GM12878 (cell line): ENCODE results near the gene TIRAP.

Source experiments
- CTCF ChIP-seq, 3 experiments: IDR thresholded peaks in 2 of 3; conservative IDR thresholded peaks in 1 of 3; 2 replicates each; pipeline ENCODE4 v1.5.1; 2011; ENCODE audit warnings: low read depth in 3 of 3, low read length in 3 of 3, mild to moderate bottlenecking in 3 of 3, control low read depth in 2 of 3, moderate library complexity in 2 of 3, inconsistent platforms in 1 of 3, mixed read lengths in 1 of 3; ENCODE audit not compliant: control insufficient read depth in 2 of 3, insufficient read depth in 1 of 3; ENCODE audit errors: extremely low read depth in 1 of 3
- CUX1 ChIP-seq: IDR thresholded peaks from 2 replicates; pipeline ENCODE4 v1.6.1; 2012; ENCODE audit warnings: improper control_type of control experiment, low read depth, low read length; ENCODE audit not compliant: insufficient replicate concordance
- EGR1 ChIP-seq, 2 experiments: IDR thresholded peaks; 1 replicate in 1 of 2; 2 replicates in 1 of 2; pipeline ENCODE4 v1.6.1; 2011 to 2012; ENCODE audit warnings: low read depth in 2 of 2, low read length in 2 of 2, borderline replicate concordance in 1 of 2, mild to moderate bottlenecking in 1 of 2, moderate library complexity in 1 of 2
- EZH2 ChIP-seq: IDR thresholded peaks from 2 replicates; pipeline ENCODE4 v1.6.1; 2012; ENCODE audit warnings: low read depth, mild to moderate bottlenecking, control low read depth, inconsistent platforms, low read length, borderline replicate concordance; ENCODE audit not compliant: control insufficient read depth
- HDAC2 ChIP-seq: fragments of 200-600 bp; sonication (generic); IDR thresholded peaks from 2 replicates; pipeline ENCODE4 v1.6.1; 2017
- NFIC ChIP-seq: IDR thresholded peaks from 2 replicates; pipeline ENCODE4 v1.6.1; 2012; ENCODE audit warnings: low read depth, mild to moderate bottlenecking, inconsistent platforms, low read length, moderate library complexity
- POLR2A ChIP-seq: IDR thresholded peaks from 2 replicates; pipeline ENCODE4 v1.6.1; 2011; ENCODE audit warnings: low read depth, mild to moderate bottlenecking, low read length
- RELA ChIP-seq: fragments of 450-650 bp; IDR thresholded peaks from 2 replicates; pipeline ENCODE4 v1.8.0; 2014; ENCODE audit warnings: borderline replicate concordance; ENCODE audit not compliant: partially characterized antibody
- REST ChIP-seq: IDR thresholded peaks from 2 replicates; pipeline ENCODE4 v1.6.1; 2012; ENCODE audit warnings: mild to moderate bottlenecking, low read depth, low read length

- no peak for TF ChIP-seq HDAC2
- TF ChIP-seq CTCF (IDR thresholded peaks at IDR 0.05 in 2 of 3, conservative IDR thresholded peaks at IDR 0.05 in 1 of 3; ENCODE audit: control insufficient read depth in 2 of 3, extremely low read depth in 1 of 3, insufficient read depth in 1 of 3, low read depth in 3 of 3, low read length in 3 of 3): no peak
- no peak for TF ChIP-seq REST
- no peak for TF ChIP-seq CUX1
- no peak for TF ChIP-seq RELA
- no peak for TF ChIP-seq POLR2A
- no peak for TF ChIP-seq NFIC
- no peak for TF ChIP-seq EZH2
- TF ChIP-seq EGR1 (IDR thresholded peaks at IDR 0.05; ENCODE audit: borderline replicate concordance in 1 of 2, low read depth in 2 of 2, low read length in 2 of 2): no peak
Measured at GRCh38 chr11:126331286-126331685, 48.4 kb downstream of the TIRAP start.
